Midbrain (tissue), 1 donor: ENCODE measurements around the gene SYS1.
"Not testable (repeated sequence)": the region's sequence is repeated elsewhere in the genome, so short reads cannot be mapped to it uniquely, and the experiment has no call there.

Source experiments
- DNase-seq: peaks from one replicate; lab custom pipeline; 2025; lab: John Stamatoyannopoulos, UW

The SYS1 gene

DNA sequence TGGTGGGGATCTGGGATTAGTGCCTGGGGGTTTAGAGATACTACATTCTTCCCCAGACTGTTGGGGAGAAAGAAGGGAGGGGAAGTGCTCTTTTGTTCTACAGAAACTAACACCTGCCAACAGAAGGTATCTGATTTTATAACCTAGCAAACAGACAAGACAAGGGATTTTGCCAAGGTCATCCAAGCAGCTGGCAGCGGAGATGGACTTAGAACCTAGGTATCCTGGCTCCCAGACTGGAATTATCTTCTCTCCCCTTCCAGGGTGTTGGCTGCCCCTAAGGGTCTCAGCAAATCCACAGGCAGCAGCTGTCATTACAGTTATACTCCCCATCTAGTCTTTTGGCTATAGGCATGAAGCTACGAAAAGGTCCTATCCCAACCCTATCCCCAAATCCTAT, 23.2 kb upstream of the SYS1 start:
- no peak for DNase-seq

DNA sequence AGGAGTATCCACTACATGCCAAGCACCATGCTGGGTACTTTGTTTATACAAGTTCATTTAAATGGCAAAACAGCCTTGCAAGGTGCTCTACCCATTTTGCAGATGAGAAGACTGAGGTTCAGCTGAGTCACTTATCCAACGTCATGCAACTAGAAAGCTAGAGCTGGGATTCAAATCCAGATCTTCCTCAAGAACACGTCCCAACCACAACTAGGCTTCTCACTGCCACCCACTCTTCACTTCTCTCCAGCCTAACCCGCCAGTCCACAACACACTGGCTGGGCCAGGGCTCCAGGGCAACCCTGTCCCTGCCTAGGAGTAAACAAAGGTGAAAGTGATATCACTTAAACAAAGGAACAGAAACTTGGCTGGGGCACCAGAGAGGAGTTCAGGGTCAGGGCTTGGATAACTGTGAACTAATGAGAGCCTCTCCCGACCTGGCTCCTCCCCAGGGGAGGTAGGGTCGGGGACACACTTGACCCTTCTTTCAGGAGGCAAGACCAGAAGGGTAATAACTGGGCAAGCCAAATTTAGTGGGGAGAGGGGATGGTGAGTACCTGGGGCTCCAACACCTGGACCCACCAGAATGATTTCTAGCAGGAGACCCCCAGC, 22.6 kb upstream of the SYS1 start:
- no peak for DNase-seq

DNA sequence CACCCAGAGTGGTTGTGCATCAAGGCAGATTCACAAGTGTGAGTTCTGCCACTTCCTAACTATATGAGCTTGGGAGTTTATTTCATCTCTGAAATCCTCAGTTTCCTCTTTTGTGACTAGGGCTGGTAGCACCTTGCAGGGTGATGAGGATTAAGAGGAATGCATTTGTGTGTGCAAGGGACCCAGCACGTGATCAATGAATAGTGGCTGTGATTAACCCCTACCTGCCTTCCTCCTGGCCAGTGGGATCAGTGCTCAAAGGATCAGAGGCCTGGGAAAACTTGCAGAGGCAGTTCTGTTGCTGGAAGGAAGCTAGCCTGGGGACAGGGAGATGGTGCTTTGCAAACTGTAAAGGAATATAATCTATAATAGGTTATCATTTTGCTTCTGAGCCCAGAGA, 22.0 kb upstream of the SYS1 start:
- DNase-seq: no peak

DNA sequence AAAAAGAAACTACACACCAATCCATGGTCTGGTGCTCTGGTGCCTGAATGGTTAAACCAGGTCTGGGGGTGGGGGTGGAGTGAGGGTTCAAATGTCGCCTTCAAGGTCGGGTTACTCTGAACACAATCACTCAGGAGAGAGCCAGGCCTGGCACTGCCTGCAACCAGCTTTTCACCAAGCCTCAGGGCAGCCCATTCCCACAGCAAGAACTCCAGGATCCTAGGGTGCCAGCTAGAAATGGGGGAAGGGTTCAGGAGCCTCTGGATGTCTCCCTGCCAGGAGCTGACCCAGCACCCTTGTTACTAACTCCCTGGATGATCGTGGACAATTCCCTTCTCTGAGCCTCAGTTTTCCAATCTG, 21.4 kb upstream of the SYS1 start:
- DNase-seq: no peak

DNA sequence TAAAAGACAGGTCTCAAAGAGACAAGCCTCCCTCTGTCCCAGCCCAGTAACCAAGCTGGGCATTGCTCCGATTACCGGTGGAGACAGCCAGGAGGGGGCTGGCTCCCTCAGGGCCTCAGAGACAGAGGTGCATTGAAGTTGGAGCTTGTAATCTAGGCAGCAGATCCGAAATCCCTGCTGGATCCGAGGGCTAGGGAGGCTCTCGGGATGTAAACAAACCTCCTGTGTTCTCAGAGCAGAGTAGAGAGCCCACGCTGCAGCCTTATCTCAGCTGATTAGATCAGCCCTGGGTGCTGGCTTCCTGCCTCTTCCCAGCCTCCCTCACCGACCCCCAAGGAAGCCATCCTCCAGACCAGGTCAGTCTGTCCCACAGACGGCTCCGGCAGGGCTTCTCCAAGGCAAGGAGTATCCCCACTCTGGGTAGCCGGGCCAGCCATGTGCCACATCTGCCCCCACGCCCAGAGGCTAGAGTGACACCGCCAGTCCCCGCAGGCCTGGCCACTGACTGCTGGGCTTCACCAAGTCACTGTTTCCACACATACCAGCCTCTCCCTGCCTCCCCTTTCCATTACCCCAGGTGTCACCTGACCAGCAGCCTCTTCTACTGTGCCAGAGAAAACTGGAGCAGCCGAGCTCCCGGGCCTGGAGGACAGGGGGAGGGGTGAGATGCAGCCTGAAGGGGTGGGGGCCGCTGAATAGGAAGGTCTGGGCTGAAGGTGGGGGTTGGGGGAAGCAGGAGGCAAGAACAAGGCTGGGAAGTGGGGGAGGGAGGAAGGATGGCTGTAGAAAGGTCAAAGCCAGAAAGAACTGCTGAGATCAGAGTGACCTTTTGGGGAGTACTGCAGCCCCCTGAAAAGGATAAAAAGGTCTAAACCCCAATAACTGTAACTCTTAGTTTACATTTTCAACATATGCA, 20.8 kb upstream of the SYS1 start:
- DNase-seq: peak; percentile 68

DNA sequence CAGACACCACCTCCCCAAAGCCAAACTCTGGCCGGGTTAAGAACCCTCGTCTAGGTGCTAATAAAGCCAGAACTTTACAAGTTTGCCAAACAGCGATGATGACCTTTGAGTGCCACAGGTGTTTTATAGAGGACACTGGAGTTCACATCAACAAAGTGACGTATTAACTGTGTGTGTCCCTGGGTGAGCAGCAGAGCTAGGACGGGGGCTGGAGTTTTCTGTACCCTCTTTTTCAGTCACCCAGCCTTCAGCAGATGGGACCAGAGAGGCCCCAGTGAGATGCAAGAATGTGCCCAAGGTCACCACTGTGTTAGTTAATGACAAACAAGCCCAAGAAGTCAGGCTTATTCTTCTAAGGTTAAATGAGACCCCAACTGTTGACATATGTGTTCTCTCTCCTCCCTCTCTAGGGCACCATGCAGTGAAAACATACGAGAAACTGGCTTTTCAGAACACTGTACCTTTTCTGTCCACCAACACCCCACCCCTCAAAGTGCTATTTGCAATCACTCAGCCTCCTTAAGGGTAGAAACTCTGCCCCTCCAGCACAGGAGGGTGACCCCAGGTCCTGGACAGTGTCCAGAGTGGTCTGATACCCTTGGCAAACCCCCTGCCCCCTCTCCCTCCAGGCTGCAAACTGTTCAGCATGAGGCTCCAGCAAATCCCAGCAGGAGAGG, 20.0 kb upstream of the SYS1 start:
- no peak for DNase-seq

DNA sequence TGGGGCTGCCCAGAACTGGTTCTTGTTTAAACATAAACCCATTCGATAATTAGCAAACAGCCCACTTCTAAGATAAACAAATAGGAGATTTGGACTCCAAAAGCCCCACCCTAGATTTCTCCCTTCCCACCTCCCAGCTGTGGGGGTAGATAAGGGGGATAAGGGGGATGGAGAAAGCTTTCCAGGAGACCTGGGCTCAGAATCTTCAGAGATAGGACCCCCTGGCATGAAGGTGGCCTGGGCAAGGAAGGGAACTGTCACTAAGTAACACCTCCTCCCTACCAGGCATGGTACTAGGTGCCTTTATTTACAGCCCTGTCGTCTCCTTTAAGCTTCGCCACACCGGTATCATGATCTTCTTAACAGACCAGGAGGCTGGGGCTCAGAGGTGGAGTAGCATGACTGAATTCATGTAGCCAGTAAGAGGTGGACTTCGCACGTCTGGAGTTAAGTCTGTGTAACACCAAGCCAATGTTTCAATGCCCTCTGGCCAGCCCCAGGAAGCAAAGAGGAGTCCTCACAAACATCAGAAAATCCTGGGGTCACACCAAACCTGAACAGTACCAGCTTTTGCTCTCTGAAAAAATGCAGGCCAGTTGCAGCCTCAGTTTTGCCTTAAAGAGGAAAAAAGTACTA, 19.3 kb upstream of the SYS1 start:
- no peak for DNase-seq

DNA sequence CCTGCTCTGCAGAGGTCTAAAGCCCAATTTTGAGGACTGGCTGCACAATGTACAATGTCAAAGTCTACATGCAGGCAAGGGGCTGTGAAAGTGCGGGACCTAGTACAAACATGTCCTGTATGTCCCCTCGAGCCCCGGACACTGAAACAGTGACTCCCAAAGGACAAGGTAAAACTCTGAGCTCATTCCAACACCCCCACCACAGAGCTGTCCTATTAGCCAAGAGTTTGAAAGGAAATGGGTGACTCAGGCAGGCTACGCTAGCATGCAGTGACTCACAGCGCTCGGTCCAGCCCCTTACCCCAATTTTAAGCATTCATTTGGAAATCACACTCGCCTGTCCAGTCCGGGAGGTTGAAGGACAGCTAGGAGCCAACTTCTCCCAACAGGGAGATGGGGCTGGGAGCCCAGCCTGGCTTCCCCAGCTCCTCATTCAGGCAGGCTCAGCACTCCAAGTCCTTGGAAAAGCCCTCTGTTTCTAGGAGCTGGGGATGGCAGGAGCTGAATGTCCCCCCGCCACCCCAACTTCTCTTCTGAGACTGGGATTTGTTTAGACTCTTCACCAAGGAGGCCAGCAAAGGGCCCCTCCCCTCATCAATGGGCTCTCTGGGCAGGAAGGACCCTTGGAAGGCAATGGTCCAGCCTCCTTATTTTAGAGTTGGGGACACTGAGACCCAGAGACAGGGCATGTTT, 18.6 kb upstream of the SYS1 start:
- DNase-seq: peak; percentile 57

DNA sequence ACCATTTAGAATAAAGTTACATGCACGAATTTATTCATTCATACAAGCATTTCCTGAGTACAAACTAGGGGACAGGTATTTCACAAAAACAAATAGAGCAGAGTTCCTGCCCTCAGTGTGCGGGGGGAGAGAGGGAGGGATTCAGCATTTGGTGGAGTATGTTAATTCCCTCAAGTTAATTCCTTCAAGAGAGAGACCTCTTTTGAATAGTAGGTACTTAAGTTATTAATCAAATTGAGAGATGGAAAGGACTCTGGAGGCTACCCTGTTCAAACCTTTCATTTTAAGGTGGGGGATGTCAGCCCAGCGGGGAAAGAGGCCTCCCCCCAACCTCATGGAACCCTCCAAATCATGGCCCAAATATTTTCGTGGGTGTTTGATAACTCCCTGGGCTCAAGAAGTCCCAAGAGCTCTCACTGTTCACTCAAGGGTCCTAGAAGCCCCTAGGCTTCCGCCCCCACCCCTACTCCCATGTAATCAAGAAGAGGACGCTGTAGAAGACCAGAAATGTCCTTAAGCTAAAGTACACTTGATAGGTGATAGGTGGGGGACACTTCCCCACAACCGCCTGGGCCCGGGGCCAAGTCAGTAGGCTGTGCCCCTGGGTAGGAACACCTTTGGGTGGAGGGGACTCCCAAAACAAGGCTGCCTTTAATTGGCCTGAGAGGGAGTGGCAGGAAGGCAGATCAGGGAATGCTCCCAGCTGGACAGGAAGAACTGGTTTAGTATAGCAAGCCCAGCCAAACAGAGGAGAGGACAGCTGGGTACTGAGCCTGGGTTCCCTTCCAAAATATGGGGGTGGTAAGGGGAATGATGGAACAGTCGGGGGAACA, 17.6 kb upstream of the SYS1 start:
- DNase-seq: peak; percentile 43

DNA sequence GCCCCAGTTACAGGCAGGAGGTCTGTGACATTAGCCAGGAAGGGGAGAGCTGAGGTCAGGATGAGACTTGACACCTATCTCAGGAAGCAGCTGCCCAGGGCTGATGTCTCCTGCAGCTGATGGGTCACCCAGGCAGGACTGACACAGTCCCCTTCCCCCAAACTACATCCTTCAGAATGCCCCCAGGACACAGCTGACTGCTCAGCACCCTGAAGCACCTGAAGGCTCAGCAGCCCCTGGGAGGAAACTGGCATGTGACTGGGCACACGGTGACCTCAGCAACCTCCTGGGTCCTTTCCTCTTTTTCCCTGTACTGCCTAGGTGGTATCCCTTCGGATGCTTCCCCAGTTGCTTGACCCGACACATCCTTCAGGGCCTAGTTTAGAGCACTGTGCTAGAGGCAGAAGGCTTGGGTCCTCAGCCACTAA, 16.7 kb upstream of the SYS1 start:
- DNase-seq: no peak

DNA sequence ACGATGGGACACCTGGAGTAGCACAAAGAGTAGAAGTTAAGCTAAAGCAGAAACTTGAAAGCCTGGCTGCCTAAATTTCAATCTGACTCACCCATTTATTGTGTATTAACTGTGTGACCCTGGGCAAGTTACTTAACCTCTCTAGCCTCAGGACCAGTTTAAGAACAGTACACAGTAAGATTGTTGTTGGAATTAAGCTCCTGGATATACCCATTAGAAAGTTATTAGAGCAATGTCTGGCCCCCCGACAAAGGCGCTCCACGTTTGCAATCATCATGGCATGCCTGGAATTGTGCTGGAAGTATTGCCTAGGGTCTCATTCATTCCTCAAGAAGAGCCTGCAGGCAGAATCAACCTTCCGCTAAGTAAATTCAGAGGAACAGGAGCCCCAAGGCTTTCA, 16.1 kb upstream of the SYS1 start:
- peak; percentile 33 for DNase-seq

DNA sequence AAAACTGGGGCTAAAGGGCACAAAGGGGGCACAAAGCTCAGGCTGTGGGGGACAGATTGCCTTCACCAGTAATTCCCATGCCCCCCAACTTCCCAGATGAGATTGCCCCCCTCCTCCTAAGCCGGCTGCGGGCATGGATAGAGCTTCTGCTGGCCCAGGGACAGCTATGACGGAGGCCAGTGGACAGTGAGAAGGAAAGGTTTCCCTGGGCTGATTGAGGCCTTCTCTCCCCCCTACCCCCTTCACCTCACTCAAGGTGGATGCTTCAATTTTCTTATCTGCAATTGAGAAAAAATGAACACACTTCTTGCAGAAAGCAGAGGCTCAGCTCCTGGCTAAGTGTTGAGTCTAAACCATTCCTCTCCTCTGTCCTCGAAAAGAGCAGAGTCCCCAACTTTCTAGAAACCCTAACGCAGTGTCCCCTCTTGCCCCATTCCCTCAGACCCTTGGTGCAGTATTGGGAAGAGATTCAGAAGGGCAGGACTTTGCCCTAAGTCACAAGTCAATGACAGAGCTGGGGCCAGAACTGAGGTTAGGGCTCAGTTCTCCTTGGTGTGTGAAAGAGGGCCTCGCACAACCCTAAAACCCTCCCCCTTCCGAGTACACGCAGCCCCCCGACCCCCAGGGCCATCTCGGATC, 15.5 kb upstream of the SYS1 start:
- no peak for DNase-seq

DNA sequence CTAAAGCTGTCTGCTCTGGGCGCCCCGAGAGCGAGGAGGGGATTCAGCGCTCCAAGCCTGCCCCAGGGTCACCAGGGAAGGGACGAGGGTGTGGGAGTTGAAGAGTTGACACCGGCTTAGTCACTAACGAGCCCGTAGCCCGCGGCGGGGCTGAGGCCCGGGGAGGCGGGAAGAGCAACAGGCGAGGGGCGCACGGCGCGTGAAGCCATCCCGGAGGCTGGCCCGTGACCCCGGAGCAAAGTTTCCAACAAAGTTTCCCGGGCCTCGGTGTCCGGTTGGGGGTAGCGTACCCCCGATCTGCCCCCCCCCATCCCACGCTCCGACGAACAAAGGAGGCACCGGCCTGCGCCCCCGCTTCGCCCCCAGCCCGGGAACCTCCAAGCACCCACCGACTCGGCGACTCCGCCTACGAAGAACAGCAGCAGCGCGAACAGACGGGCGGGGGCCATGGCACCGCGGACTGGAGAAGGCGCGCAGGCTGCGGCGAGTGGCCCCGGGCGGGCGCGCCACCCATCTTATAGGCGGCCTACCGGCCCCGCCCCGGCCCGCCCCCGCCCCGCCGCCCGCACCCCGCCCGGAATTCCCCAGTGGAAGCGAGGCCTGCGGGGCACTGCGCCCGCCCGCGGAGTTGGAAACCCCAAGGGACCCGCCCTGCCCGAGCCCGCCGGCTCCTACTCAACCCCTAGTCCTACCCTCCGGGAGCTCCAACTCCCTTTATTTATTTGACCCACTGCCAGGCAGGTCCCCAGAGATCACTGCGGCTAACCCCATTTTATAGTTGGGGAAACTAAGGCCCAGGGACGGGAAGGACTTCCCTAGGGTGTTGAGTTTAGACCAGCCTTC, 14.8 kb upstream of the SYS1 start, which contains the start of gene SDC4:
SDC4 (minus strand) TSS at position 489 of the 843 bp plus-strand sequence; CDS start at position 449, 40 bp downstream.
- DNase-seq: peak; percentile 36

DNA sequence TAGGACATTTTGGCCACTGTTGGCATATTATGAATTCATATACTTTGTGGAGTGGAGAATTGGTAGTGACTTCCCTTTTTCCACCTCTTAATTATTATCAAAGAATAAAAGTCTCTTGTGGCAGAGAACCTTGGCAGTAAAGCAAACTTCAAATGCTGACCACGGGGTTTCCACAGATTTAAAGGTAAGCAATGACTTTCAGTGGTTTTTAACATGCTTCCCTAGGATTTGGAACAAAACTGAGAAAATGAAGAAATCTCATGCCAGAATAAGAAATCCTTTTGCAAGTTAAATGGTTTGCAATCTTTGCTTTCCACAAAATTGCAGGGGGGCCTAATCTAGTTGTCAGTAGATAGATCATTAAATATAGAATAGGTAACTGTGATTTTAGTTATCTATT, 12.7 kb upstream of the SYS1 start:
- no peak for DNase-seq

DNA sequence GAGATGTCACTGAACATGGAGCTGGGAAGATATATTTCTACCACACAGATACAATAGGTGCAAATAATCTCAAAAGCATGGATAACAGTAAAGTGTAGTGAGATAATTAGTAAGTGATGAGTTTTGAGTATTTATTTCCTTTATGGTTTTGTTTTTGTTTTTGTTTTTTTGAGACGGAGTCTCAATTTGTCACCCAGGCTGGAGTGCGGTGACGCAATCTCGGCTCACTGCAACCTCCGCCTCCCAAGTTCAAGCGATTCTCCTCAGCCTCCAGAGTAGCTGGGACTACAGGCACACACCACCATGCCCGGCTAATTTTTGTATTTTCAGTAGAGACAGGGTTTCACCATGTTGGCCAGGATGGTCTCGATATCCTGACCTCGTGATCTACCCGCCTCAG, 12.2 kb upstream of the SYS1 start:
- not testable (repeated sequence) for DNase-seq

DNA sequence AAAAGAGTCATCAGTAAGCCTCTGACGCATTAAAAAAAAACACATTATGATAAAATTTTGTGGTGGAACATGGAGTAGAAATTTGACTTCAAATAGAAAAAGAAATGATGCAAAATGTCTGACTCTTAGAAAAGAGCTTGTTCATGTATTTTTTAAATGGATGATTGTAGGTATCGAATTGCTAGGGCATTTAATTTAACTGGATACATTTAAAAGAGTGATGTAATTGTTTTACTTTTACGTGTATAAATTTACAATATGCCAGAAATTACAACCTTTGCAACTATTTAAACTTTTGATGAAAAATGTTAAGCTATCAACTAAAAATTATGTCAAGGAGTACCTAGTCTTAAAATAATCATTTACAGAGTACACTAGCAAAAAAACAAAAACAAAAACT, 10.2 kb upstream of the SYS1 start:
- no peak for DNase-seq

DNA sequence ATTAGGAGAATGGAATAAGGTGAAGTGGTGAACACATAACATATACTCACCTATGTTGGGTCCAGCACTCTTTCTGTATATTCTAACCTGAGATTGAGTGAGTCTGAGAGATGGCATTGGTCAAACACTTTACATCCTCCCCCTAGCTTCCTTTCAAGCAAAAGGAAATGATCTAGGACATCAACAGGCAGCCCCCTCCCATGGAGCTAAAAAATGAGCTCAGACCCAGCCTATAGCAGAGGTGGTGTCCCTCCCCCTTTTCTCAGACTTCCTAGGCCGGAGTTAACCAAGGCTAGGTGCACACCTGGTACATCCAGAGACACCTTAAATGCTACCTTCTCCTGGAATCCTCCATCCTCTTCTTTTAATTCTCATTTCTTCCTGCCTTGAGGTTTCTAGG, 9.2 kb upstream of the SYS1 start:
- DNase-seq: no peak

DNA sequence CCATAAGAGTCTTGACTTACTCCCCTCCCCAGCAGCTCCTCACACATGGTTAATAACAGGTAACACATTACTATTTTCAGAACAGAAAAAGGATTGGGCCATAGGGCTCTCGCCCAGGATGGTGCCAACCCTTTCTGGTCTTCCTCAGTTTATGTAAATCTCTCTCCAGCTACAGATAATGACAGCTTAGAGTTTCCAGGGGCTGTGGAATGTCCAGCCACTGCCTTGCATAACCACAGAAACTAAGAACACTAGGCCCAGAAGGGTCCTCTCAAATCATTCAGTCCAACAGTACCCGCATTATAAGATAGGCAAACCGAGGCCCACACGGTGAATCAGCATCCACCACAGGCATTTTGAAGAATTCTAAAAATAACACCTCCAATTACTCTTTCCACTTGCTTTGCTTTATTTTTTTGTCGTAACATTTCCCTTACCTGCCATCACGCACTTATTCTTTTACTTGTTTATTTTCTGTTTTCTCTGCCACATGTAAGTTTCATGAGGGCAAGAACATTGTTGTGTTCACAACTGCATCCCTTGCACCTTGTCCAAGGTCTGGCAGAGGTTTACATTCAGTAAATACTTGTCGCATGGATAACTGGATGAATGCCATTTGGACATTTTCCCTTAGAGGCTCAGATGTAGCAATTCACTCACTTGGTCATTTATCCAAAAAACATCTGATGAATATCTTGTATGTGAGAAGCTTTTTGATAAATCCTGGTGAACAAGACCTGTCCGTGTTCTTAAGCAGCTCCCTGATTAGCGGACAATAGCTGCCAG, 8.3 kb upstream of the SYS1 start:
- DNase-seq: no peak
